Measurements from ENCODE around the gene NCAM2.

DNA sequence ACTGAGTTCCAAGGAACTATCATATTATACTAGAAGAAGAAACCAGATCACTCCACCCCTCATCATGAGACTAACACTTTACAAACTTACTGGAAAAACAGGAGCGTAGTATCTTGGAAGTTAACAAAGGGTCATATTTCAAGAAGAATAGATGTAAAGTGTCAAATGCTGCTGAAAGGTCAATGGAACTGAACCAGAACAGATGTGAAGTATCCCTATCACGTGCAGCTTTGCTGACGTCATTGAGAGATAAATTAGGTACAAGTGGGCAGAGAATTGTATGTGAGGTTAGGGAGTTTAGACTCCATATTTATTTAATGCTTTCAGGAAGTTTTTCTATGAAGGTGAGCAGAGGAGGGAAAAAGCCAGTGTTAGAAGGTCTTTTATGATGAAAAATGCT lies 483.0 kb downstream of the NCAM2 start:
- TF ChIP-seq POLR2A (IDR thresholded peaks at IDR 0.05): no peak
- TF ChIP-seq, protein P1, sequence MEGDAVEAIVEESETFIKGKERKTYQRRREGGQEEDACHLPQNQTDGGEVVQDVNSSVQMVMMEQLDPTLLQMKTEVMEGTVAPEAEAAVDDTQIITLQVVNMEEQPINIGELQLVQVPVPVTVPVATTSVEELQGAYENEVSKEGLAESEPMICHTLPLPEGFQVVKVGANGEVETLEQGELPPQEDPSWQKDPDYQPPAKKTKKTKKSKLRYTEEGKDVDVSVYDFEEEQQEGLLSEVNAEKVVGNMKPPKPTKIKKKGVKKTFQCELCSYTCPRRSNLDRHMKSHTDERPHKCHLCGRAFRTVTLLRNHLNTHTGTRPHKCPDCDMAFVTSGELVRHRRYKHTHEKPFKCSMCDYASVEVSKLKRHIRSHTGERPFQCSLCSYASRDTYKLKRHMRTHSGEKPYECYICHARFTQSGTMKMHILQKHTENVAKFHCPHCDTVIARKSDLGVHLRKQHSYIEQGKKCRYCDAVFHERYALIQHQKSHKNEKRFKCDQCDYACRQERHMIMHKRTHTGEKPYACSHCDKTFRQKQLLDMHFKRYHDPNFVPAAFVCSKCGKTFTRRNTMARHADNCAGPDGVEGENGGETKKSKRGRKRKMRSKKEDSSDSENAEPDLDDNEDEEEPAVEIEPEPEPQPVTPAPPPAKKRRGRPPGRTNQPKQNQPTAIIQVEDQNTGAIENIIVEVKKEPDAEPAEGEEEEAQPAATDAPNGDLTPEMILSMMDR (IDR thresholded peaks at IDR 0.05): no peak

All from ovary (tissue), 3 donors.